Stimulated activated CD4-positive, alpha-beta T cell treated with anti-CD3 and anti-CD28 coated beads, Interleukin-4, amount 100 ng/mL, for 48 hours (primary cell): ENCODE results near the gene ACSF2.
"Not testable (repeated sequence)": the region's sequence is repeated elsewhere in the genome, so short reads cannot be mapped to it uniquely, and the experiment has no call there.

Experiments
- DNase-seq, 2 donors: peaks; one replicate each; pipeline ENCODE4 v3.0.0-alpha.2; 2020; ENCODE audit warnings: low read depth in 2 of 2

The ACSF2 gene

DNA sequence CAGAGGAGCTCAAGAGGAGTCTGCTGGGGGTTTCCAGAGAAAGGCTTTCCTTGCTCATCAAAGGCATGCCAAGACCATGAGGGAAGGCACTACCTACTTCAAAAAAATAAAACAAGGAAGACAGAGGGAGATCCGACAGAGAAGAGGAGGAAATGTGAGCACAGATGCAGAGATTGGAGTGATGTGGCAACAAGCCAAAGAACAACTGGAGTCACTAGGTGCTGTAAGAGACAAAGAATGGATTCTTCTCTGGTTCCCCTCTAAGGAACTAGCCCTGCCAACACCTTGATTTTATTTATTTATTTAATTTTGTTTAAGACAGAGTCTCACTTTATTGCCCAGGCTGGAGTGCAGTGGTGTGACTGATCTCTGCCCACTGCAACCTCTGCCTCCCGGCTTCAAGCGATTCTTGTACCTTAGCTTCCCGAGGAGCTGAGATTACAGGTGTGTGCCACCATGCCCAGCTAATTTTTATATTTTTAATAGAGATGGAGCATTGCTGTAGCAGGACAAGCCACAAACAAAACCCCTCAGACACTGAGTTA, 13.8 kb upstream of the ACSF2 start:
- DNase-seq, result no peak

DNA sequence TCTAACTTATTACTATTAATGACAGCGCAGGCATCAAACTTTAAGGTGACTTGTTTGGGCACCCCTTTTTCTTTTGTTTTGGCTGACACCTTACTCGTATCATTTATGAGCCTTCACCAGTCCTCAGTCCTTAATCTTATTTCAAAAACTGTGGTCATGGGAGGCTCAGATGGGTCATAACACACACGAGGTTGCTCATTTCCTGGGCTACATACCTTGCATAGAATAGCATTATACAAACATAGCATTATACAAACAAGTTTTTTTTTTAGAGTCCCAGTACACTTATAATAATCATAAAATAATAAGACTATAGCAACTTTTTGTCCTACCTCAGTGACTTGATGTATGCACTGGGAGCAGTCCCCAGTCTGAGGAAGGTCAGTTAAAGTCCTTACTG, 11.2 kb upstream of the ACSF2 start:
- no peak for DNase-seq

DNA sequence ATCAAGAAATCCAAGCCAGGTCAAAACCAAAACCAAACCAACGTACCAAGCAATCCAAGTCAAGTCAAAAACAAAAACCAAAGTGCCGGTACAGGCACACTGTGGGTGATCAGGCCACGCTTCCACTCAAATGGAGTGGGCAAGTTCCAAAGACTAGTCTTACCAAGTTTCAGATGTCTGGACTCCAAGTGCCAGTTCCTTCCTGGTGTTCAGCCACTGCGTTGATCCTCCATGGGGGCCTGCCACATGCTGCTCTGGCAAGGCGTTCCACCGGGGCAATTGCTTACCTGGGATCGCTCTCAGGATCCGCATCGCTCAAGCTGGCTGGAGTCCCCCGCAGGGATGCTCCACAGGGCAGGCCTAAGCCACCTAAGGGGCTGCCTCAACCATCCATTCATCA, 6.4 kb upstream of the ACSF2 start:
- DNase-seq, result not testable (repeated sequence)

DNA sequence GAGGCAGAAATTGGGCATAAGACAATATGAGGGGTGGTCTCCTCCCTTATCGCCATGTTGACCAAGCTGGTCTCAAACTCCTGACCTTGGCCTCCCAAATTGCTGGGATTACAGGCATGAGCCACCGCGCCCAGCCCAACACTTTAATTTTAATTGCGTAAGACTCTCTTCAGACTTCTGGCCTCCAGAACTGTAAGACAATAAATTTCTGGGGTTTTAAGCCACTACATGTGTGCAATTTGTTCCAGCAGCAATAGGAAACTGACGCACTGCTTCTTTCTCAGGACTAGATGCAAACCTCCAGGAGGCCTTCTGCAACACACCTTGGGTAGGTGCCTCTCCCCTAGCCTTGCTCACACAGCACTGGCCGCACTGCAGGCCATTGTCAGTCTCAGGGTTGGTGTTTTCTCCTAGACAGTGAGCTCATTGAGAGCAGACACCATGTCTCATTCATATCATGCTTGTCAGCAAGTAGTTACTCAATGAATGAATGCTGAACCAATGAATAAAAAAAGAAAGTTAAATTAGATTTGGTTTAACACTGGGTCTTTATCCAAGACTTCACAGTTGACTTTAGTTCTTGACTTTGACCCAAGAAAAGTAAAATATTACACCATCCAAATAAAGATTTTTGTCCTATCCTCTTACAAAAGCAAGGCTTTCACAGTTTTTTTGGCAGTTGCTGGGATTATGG, 5.5 kb upstream of the ACSF2 start:
- no peak for DNase-seq

DNA sequence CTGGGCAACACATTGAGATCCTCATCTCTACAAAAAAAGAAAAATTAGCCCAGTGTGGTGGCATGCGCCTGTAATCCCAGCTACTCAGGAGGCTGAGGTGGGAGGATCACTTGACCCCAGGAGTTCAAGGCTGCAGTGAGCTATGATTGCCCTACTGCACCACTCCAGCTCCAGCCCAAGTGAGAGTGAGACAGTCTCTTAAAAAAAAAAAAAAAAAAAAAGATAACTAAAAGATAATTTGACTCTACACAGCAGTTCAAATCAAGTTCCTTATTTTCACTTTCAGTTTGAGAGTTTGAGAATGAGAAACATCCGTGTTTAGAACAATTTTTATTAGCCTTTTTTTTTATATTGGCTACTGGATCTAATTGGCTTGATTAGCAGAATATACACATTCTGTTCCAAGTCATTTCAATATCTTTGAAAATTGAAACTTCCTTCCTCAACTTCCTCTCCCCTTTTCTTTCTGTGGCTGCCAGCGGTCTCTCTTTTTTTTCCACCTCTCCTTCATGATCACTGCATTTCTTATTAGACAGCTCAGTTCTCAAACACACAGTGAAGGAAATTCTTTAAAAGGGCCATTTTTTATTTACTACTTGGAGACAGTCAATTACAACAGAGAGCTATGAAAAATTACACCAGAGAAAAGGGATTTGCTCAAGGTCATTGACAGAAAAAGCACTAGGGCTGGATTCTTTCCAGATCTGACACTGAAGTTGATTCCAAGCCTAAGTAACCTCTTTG, 4.5 kb upstream of the ACSF2 start:
- no peak for DNase-seq

DNA sequence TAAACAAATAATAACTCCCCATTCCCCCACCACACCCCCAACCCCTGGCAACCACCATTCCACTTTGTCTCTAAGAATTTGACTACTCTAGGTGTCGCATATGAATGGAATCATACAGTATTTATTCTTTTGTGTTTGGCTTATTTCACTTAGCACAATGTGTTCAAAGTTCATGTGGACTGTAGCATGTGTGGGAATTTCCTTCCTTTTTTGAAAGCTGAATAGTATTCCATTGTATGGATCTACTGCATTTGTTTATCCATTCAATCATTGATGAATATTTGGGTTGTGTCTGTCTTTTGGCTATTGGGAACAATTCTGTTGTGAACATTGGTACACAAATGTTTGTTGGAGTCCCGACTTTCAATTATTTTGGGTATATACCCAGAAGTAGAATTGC, 3.3 kb upstream of the ACSF2 start:
- DNase-seq, result no peak

DNA sequence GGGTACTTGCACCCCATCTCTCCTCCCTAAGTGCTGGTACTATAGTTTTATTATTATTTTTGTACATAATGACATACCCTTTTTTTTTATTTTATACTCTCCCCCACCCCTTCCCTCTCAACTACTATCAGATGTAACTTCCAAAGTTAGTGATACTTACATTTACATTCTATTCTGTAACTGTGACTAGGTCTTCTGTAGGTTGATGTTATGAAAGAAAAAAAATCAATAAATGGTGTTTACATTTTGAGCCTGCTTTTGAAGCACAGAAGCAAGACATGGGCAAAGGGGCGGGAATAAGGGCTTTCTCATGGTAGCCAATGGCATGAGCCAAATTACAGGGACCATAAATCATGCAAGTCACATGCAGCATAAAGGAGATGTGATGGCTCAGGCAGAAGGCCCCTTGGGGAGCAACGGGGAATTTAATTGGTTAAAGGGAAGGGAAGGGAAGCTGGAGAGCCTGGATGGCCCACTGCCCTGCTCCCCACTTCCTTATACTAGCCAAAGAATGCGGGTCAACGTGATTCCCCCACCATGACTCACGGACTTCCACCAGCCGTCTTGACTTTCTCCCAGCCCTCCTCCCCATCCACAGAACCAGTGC, 2.4 kb upstream of the ACSF2 start:
- no peak for DNase-seq

DNA sequence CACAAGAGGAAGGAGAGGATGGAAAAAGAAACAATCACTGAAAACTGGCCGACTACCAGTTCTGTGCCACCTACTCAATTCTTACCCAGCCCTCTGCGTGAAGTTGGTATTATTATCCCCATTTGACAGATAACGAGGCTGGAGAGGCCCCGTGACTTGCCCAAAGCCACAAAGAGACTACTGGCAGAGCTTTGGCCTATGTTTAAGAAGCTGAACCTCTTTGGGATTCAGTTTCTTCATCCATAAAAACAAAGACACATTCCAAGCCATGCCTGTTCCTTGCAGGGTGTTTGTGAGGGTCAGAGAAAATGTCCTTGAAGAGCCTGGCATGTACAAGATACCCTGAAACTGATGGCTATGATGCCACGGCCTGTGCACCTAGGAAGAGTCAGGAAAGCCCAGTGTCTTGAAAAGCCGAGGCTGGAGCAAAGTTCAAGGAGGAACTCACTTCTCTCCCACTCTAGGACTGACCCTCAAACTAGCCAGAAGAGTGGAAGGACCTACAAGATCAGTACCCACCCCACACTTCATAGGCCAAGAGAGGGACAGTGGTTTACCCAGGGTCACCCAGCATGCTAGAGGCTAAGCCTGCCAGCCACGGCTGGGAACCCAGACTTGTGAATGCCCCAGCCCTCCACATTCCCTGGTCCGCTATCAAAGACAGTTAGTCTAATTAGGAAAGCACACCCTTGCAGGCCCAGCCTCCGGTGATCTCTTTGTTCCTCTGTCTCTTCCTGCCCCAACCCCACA, 1.6 kb upstream of the ACSF2 start:
- no peak for DNase-seq

DNA sequence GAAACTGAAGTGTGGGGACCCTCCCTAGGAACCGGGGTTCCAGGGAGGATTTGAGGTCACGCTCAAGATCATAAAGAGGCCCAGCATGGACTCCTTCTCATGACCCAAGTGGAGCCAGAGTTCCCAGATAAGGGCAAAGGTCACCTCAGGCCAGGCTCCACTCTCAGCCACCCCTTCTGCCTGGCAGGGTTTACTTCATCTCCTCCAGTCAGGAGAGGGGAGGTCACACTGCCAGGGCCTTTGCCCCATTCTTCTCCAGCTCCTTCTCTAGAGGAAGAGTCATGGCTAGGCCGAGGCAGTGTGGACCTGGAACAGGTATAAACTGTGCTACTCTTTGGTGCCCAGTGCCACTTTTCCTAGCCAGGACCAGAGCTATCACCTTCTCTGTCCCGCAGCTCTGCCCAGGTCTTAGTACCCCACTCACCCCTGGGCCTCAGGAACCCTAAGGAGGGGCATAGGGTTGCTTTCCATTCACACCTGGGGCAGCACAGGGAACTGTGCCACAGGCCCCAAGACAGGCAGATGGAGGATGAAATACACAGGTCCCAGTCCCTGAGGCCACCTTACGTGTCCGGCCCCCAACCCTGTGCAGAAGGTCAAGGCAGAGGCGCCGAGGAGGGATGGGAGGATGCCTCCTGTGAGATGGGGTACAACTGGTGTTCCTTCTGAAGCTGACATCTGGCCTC, 879 bp upstream of the ACSF2 start:
- DNase-seq, result no peak

DNA sequence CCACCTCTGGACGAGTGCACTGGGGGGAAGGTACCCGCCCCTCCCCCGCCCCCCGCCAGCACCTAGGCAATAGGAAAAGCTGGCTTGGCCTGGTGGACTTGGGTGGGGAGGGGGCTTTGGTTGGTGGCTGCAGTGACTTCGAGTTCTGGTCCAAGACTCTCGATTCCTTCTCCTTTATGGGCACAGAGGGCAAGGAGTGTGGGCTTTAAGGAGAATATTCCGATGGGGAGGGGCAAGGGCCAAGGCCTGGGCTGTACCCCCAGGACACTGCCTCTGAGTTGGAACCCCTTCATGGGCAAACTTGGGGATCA, 409 bp downstream of the ACSF2 start:
- no peak for DNase-seq

DNA sequence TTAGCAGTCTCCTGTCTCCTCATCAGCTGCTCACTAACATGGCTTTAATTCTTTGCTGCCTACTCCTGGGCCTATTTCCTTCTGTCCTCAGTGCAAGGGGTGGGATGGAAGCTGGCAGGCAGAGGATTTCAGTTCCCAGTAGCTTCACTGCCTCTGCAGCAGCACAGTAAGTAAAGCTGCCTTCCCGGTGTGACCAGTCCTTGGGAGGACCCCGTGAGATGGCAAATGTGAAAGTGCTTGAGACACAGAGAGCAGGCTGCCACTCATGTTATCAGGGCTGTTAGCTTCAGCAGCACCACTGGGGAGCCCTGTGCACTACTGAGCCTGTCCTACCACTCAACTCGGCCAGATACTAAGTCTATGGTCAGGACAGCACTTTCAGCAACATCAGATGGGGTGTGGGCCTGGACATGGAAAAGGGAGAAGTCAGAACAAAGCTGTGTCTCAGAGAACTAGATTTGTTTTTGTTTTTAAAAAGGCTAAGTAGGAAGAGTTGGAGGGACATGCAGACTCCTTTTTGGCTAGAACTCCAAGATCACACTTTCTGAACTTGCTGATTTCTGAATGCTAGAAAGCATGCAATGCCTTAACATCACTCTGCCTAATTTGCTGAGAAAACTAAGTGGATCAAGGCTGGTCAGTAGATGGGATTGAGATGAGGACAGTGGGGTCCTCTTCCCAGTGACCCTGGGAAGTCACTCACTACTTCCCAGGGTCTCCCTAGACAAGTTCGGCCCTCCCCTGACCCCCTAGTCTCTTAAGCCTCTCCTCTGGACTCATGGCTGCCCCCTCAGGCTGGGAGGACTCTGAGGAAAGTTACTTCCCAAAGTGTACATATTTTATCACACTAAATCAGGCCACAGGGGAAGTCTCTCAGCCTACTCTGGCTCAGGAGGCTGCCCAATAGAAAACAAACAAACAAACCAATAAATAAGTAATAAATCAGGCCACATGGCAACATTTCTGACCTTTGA, 1.1 kb downstream of the ACSF2 start:
- DNase-seq, result peak in 1 of 2 donors; percentile 16

DNA sequence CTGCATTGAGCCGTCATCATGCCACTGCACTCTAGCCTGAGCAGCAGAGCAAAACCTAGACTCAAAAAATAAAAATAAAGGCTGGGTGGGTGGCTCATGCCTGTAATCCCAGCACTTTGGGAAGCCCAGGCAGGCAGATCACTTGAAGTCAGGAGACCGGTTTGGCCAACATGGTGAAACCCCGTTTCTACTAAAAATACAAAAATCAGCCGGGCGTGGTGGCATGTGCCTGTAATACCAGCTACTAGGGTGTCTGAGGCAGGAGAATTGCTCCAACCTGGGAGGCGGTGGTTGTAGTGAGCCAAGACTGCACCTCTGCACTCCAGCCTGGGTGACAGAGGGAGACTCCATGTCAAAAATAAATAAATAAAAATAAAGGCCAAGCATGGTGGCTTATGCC, 2.1 kb downstream of the ACSF2 start:
- not testable (repeated sequence) for DNase-seq

DNA sequence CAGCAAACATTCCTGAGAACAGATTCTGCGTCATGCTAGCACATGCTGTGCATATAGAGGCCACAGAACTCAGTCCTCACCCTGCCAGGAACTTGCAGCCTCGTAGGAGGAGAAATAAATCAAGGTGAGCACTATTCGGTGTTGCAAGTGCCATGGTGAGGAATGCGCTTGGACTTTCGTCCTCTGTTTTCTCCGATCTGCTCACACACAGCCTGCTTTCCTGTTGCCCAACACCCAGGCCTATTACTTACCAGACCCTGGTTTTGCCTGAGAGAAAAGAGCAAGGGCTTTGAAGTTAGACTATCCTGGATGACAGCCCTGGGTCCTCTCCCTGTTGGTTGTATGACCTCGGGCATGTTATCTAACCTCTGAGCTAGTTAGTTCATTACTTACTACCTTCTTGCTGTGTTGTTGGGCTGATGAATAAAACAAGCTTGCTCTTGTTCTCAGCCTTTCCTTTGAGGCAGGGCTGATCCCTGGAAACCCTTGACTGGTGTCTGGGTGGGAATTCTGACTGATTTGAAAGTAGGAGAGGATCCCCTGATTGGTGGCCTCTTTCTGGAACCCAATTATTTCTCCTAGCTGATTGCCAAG, 2.9 kb downstream of the ACSF2 start:
- no peak for DNase-seq

DNA sequence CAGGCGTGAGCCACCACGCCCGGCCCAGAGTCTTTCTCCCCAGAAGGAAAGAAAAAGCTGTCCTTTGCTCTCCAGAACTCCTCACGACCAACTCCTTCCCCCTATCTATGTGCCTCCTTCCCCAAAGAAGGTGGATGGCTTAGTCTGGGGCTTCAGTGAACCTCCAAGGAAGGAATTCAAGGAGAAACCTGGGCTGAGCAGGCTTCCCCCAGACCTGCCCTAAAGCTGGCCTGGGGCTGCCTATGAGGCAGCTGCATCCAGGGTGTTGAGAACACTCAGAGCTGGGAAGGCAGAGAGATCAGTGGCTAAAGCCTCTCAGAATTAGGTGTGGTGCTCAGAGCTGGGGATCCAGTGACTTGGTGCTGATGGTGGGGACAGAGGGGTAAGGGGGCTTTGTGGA, 3.8 kb downstream of the ACSF2 start:
- no peak for DNase-seq

DNA sequence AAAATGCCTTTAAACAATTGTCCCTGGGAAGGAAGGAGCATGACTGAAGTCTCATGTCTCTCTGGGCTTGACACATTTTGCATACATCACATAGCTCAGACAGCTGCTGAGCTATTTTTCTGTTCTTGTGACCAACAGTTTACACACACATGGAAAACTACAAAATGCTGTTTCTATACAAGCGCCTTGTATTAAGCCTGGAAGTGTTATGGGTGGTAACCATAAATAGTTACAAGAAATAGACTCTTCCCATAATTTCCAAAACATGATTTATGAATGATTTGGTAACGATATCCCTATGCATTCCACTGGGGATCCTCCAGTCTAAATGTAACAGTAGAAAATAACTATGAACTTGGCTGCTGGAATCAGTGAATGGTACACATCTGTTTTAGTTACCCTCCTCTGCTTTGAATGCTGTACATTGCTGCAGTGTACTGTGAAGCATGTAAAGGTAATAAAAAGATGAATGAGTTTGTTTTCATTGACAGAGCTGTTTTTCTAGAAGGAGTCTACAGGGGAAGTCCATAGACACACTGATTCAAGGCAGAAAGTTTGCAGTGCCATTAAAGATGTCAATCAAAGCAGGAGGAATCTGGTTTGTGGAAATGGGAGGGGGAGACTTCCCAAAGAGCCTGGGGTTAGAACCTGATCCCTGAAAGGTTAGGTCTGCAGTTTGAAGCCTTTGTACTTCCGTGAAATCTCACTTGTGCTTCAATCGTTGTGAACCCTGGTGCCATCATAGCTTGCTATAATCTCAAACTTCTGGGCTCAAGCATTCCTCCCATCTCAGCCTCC, 5.0 kb downstream of the ACSF2 start:
- no peak for DNase-seq

DNA sequence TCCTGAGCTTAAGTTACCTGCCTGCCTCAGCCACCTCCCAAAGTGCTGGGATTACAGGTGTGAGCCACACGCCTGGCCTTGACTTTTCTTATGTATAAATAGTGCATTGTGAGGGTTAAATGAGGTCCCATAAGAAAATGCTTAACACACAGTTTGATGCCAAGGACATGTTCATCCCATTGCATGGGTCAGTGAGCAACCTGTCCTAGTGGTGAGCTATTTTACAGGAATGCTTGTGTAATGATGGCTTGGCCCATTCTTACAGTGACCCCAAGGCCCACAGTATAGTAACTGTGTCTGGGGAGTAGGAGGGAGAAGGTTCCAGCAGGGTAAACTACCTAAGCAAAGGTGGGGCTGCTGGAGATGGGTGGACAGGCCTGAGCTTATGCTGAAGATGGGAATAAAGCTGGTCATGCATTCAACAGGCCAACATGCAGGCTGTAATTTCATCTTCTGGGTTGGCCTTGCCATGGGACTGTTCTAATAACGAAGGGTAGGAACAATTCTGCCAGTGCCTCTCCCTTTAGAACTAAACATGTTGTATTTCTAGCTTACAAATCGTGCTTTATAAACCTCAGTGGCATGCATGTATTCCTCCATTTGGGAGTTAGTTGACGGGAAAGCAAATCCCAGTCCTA, 6.2 kb downstream of the ACSF2 start:
- no peak for DNase-seq

DNA sequence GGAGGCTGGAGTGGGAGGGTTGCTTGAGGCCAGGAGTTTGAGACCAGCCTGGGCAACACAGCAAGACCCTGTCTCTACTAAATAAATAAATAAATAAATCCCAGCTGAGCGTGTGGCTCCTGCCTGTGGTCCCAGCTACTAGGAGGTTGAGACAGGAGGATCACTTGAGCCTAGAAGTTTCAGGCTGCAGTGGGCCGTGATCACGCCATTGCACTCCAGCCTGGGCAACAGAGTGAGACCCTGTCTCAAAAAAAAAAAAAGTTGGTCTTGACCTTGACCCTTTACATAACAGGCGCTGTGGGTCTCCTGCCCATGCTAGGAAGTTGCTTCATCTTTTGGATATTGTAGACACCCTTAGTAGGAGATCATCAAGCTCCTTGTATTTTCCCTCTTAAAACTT, 11.4 kb downstream of the ACSF2 start:
- no peak for DNase-seq

DNA sequence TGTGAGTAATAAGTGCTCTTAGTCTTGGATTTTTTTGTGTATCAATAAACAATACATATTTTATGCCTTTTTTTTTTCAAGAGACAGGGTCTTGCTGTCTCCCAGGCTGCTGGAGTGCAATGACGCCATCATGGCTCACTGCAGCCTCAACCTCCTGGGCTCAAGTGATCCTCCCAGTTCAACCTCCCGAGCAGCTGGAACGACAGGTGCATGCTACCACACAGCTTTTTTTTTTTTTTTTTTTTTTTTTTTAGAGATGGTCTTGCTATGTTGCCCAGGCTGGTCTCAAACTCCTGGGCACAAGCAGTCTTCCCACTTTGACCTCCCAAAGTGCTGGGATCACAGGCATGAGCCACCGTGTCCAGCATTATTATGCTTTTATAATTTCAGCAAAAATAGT, 13.0 kb downstream of the ACSF2 start:
- no peak for DNase-seq
